ENCODE measurements around the gene ZNF273. TPM values are rescaled to one million over a fixed set of nuclear protein-coding genes. Genes with fewer than 3 reads are reported as not detected.

Gene ZNF273
- polyA plus RNA-seq, 1 donor from 2014 or later, result 21.7 TPM

GRCh38 chr7:64965594-64965993 lies 62.5 kb downstream of the ZNF273 start:
- Histone ChIP-seq H2AFZ (ENCODE audit: low read depth, low read length) (no peak overlapping the region), H4K20me1 (ENCODE audit: insufficient read depth) (no peaks in the 10 kb centered on the region), H3K79me2 (replicated peaks; ENCODE audit: insufficient read depth, low read length) (no peaks in the 10 kb centered on the region), H3K27ac (ENCODE audit: low read length) (no peak overlapping the region), H3K9me3 (ENCODE audit: low read length) (peaks cover 4% of the 10 kb centered on the region), H3K4me3 (ENCODE audit: low read length) (no peak overlapping the region), H3K4me2 (ENCODE audit: low read length) (no peak overlapping the region), H3K9me2 (ENCODE audit: insufficient read depth, low read length) (no peaks in the 10 kb centered on the region), H3F3A (ENCODE audit: insufficient read depth, low read length, poor library complexity, severe bottlenecking) (no peaks in the 10 kb centered on the region), H3K36me3 (ENCODE audit: insufficient read depth, low read length) (no peaks in the 10 kb centered on the region), H3K9ac (ENCODE audit: low read length) (no peak overlapping the region), H3K27me3 (ENCODE audit: insufficient read depth, low read depth, low read length) (no peaks in the 10 kb centered on the region)
- TF ChIP-seq SMC3 (conservative IDR thresholded peaks at IDR 0.05; ENCODE audit: poor library complexity), result no peak

DNA sequence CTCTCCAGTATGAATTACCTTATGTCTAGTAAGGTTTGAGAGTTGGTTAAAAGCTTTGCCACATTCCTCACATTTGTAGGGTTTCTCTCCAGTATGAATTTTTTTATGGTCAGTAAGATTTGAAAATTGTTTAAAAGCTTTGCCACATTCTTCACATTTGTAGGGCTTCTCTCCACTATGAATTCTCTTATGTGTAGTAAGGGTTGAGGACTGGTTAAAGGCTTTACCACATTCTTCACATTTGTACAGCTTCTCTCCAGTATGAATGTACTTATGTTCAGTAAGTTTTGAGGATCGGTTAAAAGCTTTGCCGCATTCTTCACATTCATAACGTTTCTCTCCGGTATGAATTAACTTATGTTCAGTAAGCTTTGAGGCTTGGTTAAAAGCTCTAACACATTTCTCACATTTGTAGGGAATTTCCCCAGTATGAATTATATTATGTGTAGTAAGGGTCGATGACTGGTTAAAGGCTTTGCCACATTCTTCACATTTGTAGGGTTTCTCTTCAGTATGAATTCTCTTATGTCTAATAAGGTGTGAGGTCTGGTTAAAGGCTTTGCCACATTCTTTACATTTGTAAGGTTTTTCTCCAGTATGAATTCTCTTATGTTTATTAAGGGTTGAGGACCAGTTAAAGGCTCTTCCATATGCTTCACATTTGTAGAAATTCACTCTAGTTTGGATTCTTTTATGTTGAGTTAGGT lies 75.6 kb downstream of the ZNF273 start:
- no peak overlapping the region for H2AFZ ChIP-seq (ENCODE audit: low read depth, low read length)
- H3K27ac ChIP-seq (ENCODE audit: low read length), result no peak overlapping the region
- H3F3A ChIP-seq (ENCODE audit: insufficient read depth, low read length, poor library complexity, severe bottlenecking), result no peaks in the 10 kb centered on the region
- no peak overlapping the region for H3K4me2 ChIP-seq (ENCODE audit: low read length)
- H4K20me1 ChIP-seq (ENCODE audit: insufficient read depth), result no peaks in the 10 kb centered on the region
- no peak for TF ChIP-seq EZH2 (IDR thresholded peaks at IDR 0.05; ENCODE audit: borderline replicate concordance, insufficient read depth, low read length, poor library complexity, severe bottlenecking)
- TF ChIP-seq, protein P1, sequence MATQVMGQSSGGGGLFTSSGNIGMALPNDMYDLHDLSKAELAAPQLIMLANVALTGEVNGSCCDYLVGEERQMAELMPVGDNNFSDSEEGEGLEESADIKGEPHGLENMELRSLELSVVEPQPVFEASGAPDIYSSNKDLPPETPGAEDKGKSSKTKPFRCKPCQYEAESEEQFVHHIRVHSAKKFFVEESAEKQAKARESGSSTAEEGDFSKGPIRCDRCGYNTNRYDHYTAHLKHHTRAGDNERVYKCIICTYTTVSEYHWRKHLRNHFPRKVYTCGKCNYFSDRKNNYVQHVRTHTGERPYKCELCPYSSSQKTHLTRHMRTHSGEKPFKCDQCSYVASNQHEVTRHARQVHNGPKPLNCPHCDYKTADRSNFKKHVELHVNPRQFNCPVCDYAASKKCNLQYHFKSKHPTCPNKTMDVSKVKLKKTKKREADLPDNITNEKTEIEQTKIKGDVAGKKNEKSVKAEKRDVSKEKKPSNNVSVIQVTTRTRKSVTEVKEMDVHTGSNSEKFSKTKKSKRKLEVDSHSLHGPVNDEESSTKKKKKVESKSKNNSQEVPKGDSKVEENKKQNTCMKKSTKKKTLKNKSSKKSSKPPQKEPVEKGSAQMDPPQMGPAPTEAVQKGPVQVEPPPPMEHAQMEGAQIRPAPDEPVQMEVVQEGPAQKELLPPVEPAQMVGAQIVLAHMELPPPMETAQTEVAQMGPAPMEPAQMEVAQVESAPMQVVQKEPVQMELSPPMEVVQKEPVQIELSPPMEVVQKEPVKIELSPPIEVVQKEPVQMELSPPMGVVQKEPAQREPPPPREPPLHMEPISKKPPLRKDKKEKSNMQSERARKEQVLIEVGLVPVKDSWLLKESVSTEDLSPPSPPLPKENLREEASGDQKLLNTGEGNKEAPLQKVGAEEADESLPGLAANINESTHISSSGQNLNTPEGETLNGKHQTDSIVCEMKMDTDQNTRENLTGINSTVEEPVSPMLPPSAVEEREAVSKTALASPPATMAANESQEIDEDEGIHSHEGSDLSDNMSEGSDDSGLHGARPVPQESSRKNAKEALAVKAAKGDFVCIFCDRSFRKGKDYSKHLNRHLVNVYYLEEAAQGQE (IDR thresholded peaks at IDR 0.05; ENCODE audit: borderline replicate concordance), result no peak
- no peak for TF ChIP-seq TAF1 (IDR thresholded peaks at IDR 0.05; ENCODE audit: low read depth)
- no peak for TF ChIP-seq CTCF (IDR thresholded peaks at IDR 0.05; ENCODE audit: poor library complexity, severe bottlenecking)
- TF ChIP-seq RAD21 (conservative IDR thresholded peaks at IDR 0.05), result no peak
- TF ChIP-seq MXI1 (conservative IDR thresholded peaks at IDR 0.05; ENCODE audit: poor library complexity, severe bottlenecking), result no peak
- TF ChIP-seq SMC3 (conservative IDR thresholded peaks at IDR 0.05; ENCODE audit: poor library complexity), result no peak
- no peak for TF ChIP-seq POLR2AphosphoS5 (IDR thresholded peaks at IDR 0.05)
- TF ChIP-seq EP300 (conservative IDR thresholded peaks at IDR 0.05; ENCODE audit: poor library complexity, severe bottlenecking), result no peak
- H3K9ac ChIP-seq (ENCODE audit: low read length), result no peak overlapping the region
- no peaks in the 10 kb centered on the region for H3K79me2 ChIP-seq (replicated peaks; ENCODE audit: insufficient read depth, low read length)
- no peaks in the 10 kb centered on the region for H3K27me3 ChIP-seq (ENCODE audit: insufficient read depth, low read depth, low read length)
- peaks cover 41% of the 10 kb centered on the region for H3K36me3 ChIP-seq (ENCODE audit: insufficient read depth, low read length)
- no peaks in the 10 kb centered on the region for H3K9me2 ChIP-seq (ENCODE audit: insufficient read depth, low read length)
- peaks cover 36% of the 10 kb centered on the region for H3K9me3 ChIP-seq (ENCODE audit: low read length)
- H3K4me3 ChIP-seq (ENCODE audit: low read length), result no peak overlapping the region

Other genes with a start within 250 kb of the ZNF273 start
- 7.9 and 8.0 TPM in 2 replicates for gene ZNF107, start 237.1 kb upstream of the ZNF273 start, polyA plus RNA-seq
- gene ZNF138, start 108.8 kb upstream of the ZNF273 start, polyA plus RNA-seq, result 40.2 and 50.4 TPM in 2 replicates
- gene ZNF117, start 87.8 kb downstream of the ZNF273 start, polyA plus RNA-seq, result 109 and 112 TPM in 2 replicates
- 48.5 and 53.4 TPM in 2 replicates for gene ERV3-1, start 103.4 kb downstream of the ZNF273 start, polyA plus RNA-seq